CD4-positive, alpha-beta T cell (primary cell): ENCODE data around the gene CFAP410. TPM values are rescaled to one million over a fixed set of nuclear protein-coding genes. Genes with fewer than 3 reads are reported as not detected.

ENCODE experiments used
- ATAC-seq: fragments of 200-7000 bp; cut with Tn5 transposase; one replicate; pipeline ENCODE4 v1.10.0; 2022; ENCODE audit warnings: mild to moderate bottlenecking; ENCODE audit not compliant: poor library complexity
- CTCF ChIA-PET: fragments of 350-600 bp; sonication (Branson Sonifier 250); formaldehyde crosslinking; loops from one replicate; lab custom pipeline; 2021; ENCODE audit warnings: antibody characterized with exemption, inconsistent platforms; lab: Charles Lee
- POLR2A ChIA-PET: fragments of 350-600 bp; sonication (Branson Sonifier 250); formaldehyde crosslinking; loops from one replicate; lab custom pipeline; 2021; ENCODE audit warnings: antibody characterized with exemption, inconsistent platforms; lab: Charles Lee
- DNase-seq, 14 experiments: peaks; one replicate each; pipeline ENCODE4 v3.0.0-alpha.2; 2013 to 2020; ENCODE audit warnings: mixed read lengths in 2 of 14
- H3K27ac ChIP-seq, 2 donors: one replicate each; pipeline versions ENCODE4 v1.5.1 to v1.7.0; 2013; ENCODE audit warnings: low read length in 2 of 2, low read depth in 1 of 2, mild to moderate bottlenecking in 1 of 2
- H3K27me3 ChIP-seq, 2 experiments: 1 replicate in 1 of 2; 2 replicates in 1 of 2; pipeline versions ENCODE4 v1.6.1 to v1.7.0; 2013; ENCODE audit warnings: low read length in 2 of 2, control low read depth in 1 of 2, mild to moderate bottlenecking in 1 of 2, moderate library complexity in 1 of 2; ENCODE audit not compliant: insufficient read depth in 2 of 2, control insufficient read depth in 1 of 2
- H3K36me3 ChIP-seq: one replicate; pipeline ENCODE4 v1.6.1; 2013; ENCODE audit warnings: low read length, control low read depth; ENCODE audit not compliant: insufficient read depth
- H3K4me1 ChIP-seq: one replicate; pipeline ENCODE4 v1.6.1; 2013; ENCODE audit warnings: low read length, control low read depth; ENCODE audit not compliant: insufficient read depth
- H3K4me3 ChIP-seq: one replicate; pipeline ENCODE4 v1.5.1; 2013; ENCODE audit warnings: mild to moderate bottlenecking, low read length, moderate library complexity
- H3K9me3 ChIP-seq, 2 experiments: 1 replicate in 1 of 2; 2 replicates in 1 of 2; pipeline versions ENCODE4 v1.6.1 to v1.7.0; 2013; ENCODE audit warnings: low read length in 2 of 2, mild to moderate bottlenecking in 2 of 2, control low read depth in 1 of 2, moderate library complexity in 1 of 2; ENCODE audit not compliant: control insufficient read depth in 1 of 2, insufficient read depth in 1 of 2
- H3K27ac Mint-ChIP-seq: one replicate; pipeline ENCODE4 v1.8.0; 2020; ENCODE audit warnings: mixed read lengths
- H3K27me3 Mint-ChIP-seq: one replicate; pipeline ENCODE4 v1.8.0; 2021; ENCODE audit warnings: mixed read lengths
- H3K36me3 Mint-ChIP-seq: one replicate; pipeline ENCODE4 v1.8.0; 2021; ENCODE audit warnings: low read depth, mixed read lengths
- H3K4me1 Mint-ChIP-seq: one replicate; pipeline ENCODE4 v1.8.0; 2021; ENCODE audit warnings: low read depth, mixed read lengths
- H3K4me3 Mint-ChIP-seq: one replicate; pipeline ENCODE4 v1.8.0; 2020; ENCODE audit warnings: mild to moderate bottlenecking, mixed read lengths
- H3K9me3 Mint-ChIP-seq: one replicate; pipeline ENCODE4 v1.8.0; 2020; ENCODE audit warnings: mixed read lengths
- CTCF ChIP-seq: fragments of 200-600 bp; IDR thresholded peaks from one replicate; pipeline ENCODE4 v1.8.0; 2022; ENCODE audit warnings: antibody characterized with exemption, mild to moderate bottlenecking
- intact Hi-C, 2 experiments: fragments of 100-400 bp; cut with DNase I in 1 of 2; cut with micrococcal nuclease in 1 of 2; formaldehyde crosslinking; loops; one replicate each; pipeline versions ENCODE4 v1.15.1 to v1.9.0; 2023 to 2025; cut with DNase I, micrococcal nuclease
- total RNA-seq, 174 experiments: library from RNA in 2 of 174; stranded (reverse) in 2 of 174; gene quantifications; one replicate each; pipeline ENCODE4 v1.2.3 and lab custom pipeline; 2021 to 2026

CFAP410 gene
- total RNA-seq, 2 experiments from 2014 or later: 50.1 to 51.6 TPM

GRCh38 chr21:44299085-44299457, 40.1 kb downstream of the CFAP410 start:
- H3K4me3 Mint-ChIP-seq: peak overlapping the region; percentile 95
- Histone ChIP-seq H3K27ac (peak overlapping the region; percentile 52 to 67), H3K4me1 (peaks cover 83% of the 10 kb centered on the region), H3K36me3 (peaks cover 6% of the 10 kb centered on the region), H3K9me3 (no peaks in the 10 kb centered on the region), H3K27me3 (no peaks in the 10 kb centered on the region), H3K4me3 (peak overlapping the region; percentile 69)
- CTCF ChIA-PET: no interaction called here
- POLR2A ChIA-PET: interaction anchor here (0.7 kb wide), 1 partner anchor 410 kb away, joined by 3 read pairs; no protein-coding TSS in a partner anchor
- intact Hi-C loops: no loop called here
- H3K27ac Mint-ChIP-seq: peak overlapping the region; percentile 97
- DNase-seq (peak in 2 of 14 experiments; percentile 52 to 63), ATAC-seq (no peak)
- H3K9me3 Mint-ChIP-seq: no peaks in the 10 kb centered on the region
- H3K4me1 Mint-ChIP-seq: peaks cover 49% of the 10 kb centered on the region
- TF ChIP-seq CTCF: no peak
- H3K36me3 Mint-ChIP-seq: no peaks in the 10 kb centered on the region
- no peaks in the 10 kb centered on the region for H3K27me3 Mint-ChIP-seq

- Mint-ChIP-seq H3K4me3 (peak overlapping the region; percentile 88), H3K9me3 (no peaks in the 10 kb centered on the region), H3K4me1 (peaks cover 47% of the 10 kb centered on the region), H3K27me3 (no peaks in the 10 kb centered on the region), H3K27ac (peak overlapping the region; percentile 97), H3K36me3 (no peaks in the 10 kb centered on the region)
- Histone ChIP-seq H3K4me3 (no peak overlapping the region), H3K27ac (no peak overlapping the region), H3K36me3 (peaks cover 5% of the 10 kb centered on the region), H3K4me1 (peaks cover 82% of the 10 kb centered on the region), H3K27me3 (no peaks in the 10 kb centered on the region), H3K9me3 (peaks cover 0 to 6% of the 10 kb centered on the region in 2 experiments)
- intact Hi-C loops: no loop called here
- ChIA-PET POLR2A (interaction anchor here (1.4 kb wide), 1 partner anchor 209 kb away, joined by 3 read pairs; no protein-coding TSS in a partner anchor), CTCF (interaction anchor here (0.8 to 1.2 kb wide), 2 partner anchors 30 to 39 kb away, joined by 3 to 5 read pairs; no protein-coding TSS in a partner anchor)
- ATAC-seq (peak; percentile 22), DNase-seq (peak in 2 of 14 experiments; percentile 48 to 53)
- no peak for TF ChIP-seq CTCF
These were observed 40.9 kb downstream of the CFAP410 start for GRCh38 chr21:44298301-44298700.

DNA sequence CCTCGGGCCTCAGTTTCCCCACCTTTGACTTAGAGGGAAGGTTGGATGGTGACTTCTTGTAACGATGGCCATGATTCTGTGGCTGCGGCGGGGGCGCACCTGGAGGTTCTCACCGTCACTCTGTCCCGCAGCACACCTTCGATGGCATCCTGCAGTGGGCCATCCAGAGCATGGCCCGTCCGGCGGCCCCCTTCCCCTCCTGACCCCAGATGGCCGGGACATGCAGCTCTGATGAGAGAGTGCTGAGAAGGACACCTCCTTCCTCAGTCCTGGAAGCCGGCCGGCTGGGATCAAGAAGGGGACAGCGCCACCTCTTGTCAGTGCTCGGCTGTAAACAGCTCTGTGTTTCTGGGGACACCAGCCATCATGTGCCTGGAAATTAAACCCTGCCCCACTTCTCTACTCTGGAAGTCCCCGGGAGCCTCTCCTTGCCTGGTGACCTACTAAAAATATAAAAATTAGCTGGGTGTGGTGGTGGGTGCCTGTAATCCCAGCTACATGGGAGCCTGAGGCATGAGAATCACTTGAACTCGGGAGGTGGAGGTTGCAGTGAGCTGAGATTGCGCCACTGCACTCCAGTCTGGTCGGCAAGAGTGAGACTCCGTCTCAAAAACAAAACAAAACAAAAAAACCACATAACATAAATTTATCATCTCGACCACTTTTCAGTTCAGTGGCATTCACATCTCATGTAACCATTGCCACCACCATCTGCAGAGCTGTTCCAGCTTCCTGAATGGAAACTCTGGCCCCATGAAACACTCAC, 41.5 kb downstream of the CFAP410 start:
- Histone ChIP-seq H3K9me3 (peaks cover 0 to 7% of the 10 kb centered on the region in 2 experiments), H3K27ac (no peak overlapping the region), H3K27me3 (no peaks in the 10 kb centered on the region), H3K4me1 (peaks cover 82% of the 10 kb centered on the region), H3K36me3 (peaks cover 5% of the 10 kb centered on the region), H3K4me3 (no peak overlapping the region)
- Mint-ChIP-seq H3K9me3 (no peaks in the 10 kb centered on the region), H3K4me1 (peaks cover 41% of the 10 kb centered on the region), H3K4me3 (peak overlapping the region; percentile 88), H3K36me3 (no peaks in the 10 kb centered on the region), H3K27ac (peak overlapping the region; percentile 97), H3K27me3 (no peaks in the 10 kb centered on the region)
- ATAC-seq (peak; percentile 51), DNase-seq (peak; percentile 61 to 89 (median 71))
- CTCF ChIA-PET: interaction anchor here (0.8 to 1.2 kb wide), 2 partner anchors 30 to 40 kb away, joined by 3 to 5 read pairs; no protein-coding TSS in a partner anchor
- peak; percentile 68 for TF ChIP-seq CTCF
- POLR2A ChIA-PET: interaction anchor here (0.7 to 1.4 kb wide), 2 partner anchors 10 to 208 kb away, joined by 3 to 4 read pairs; no protein-coding TSS in a partner anchor
- intact Hi-C loops: no loop called here
